Prostate gland (tissue), 2 donors: ENCODE measurements around the gene PAPSS1.

Experiments used
- POLR2A ChIP-seq: fragments of 450-650 bp; IDR thresholded peaks from one replicate; pipeline ENCODE4 v1.6.1; 2016; ENCODE audit warnings: antibody characterized with exemption, mild to moderate bottlenecking
- POLR2AphosphoS5 ChIP-seq: sonication (generic); formaldehyde crosslinking; IDR thresholded peaks from one replicate; pipeline ENCODE4 v1.6.1; 2017; ENCODE audit warnings: antibody characterized with exemption
- TF ChIP-seq, protein P1 (sequence below), 4 experiments: fragments of 200-600 bp in 2 of 4; fragments of 450-650 bp in 2 of 4; sonication (generic) in 2 of 4; IDR thresholded peaks; 1 replicate in 3 of 4; 2 replicates in 1 of 4; pipeline ENCODE4 v1.5.1; 2016 to 2019; ENCODE audit warnings: antibody characterized with exemption in 4 of 4, mild to moderate bottlenecking in 2 of 4, moderate library complexity in 2 of 4

DNA sequence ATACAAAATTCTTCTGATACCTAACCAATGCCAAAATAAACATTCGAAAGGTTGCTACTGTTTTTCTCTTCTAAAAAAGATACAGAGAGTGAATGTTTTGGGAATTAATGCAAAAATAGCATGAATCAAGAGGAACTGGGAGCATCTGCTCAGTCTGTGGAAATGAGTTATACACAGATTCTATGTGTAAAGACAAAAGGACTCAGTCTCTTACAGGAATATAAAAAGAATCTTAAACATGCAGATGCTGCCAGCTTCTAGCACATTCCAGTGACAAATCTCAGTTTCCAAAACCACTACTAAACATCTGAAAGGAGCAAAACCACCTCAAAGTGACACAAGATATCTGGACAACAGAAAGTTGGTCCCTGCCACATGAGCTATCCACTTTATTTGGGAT, 55.0 kb downstream of the PAPSS1 start:
- TF ChIP-seq, protein P1, sequence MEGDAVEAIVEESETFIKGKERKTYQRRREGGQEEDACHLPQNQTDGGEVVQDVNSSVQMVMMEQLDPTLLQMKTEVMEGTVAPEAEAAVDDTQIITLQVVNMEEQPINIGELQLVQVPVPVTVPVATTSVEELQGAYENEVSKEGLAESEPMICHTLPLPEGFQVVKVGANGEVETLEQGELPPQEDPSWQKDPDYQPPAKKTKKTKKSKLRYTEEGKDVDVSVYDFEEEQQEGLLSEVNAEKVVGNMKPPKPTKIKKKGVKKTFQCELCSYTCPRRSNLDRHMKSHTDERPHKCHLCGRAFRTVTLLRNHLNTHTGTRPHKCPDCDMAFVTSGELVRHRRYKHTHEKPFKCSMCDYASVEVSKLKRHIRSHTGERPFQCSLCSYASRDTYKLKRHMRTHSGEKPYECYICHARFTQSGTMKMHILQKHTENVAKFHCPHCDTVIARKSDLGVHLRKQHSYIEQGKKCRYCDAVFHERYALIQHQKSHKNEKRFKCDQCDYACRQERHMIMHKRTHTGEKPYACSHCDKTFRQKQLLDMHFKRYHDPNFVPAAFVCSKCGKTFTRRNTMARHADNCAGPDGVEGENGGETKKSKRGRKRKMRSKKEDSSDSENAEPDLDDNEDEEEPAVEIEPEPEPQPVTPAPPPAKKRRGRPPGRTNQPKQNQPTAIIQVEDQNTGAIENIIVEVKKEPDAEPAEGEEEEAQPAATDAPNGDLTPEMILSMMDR (IDR thresholded peaks at IDR 0.05): no peak
- TF ChIP-seq POLR2A (no peak), POLR2AphosphoS5 (no peak)
